GM18505 (cell line): ENCODE data around the gene PIGR.

Experiments
- ATAC-seq: cut with Tn5 transposase; IDR thresholded peaks from one replicate; pipeline ENCODE4 v1.9.1; 2021; ENCODE audit not compliant: unreplicated experiment
- POLR2A ChIP-seq: IDR thresholded peaks from 4 replicates; pipeline ENCODE4 v1.6.1; 2011; ENCODE audit warnings: borderline replicate concordance; ENCODE audit not compliant: insufficient read depth, insufficient read length; ENCODE audit errors: extremely low read depth

Gene PIGR

GRCh38 chr1:206969090-206969489 is 22.8 kb upstream of the PIGR start:
- no peak for ATAC-seq
- no peak for TF ChIP-seq POLR2A

- no peak for TF ChIP-seq POLR2A
- ATAC-seq: no peak
Measured at GRCh38 chr1:206967096-206967849, 21.0 kb upstream of the PIGR start.

GRCh38 chr1:206965781-206966180 is 19.5 kb upstream of the PIGR start:
- TF ChIP-seq POLR2A: no peak
- ATAC-seq: no peak

- no peak for TF ChIP-seq POLR2A
- ATAC-seq: no peak
Measured at GRCh38 chr1:206963740-206964139, 17.5 kb upstream of the PIGR start.

GRCh38 chr1:206963119-206963712 is 16.9 kb upstream of the PIGR start:
- ATAC-seq: no peak

GRCh38 chr1:206962272-206962671 is 16.0 kb upstream of the PIGR start:
- no peak for TF ChIP-seq POLR2A
- ATAC-seq: no peak

More at GRCh38 chr1:206963119-206963712, 16.9 kb upstream of the PIGR start:
- TF ChIP-seq POLR2A: no peak

GRCh38 chr1:206961668-206962067 is 15.4 kb upstream of the PIGR start:
- ATAC-seq: no peak
- TF ChIP-seq POLR2A: no peak

- no peak for ATAC-seq
- TF ChIP-seq POLR2A: no peak
Measured at GRCh38 chr1:206960676-206961386, 14.6 kb upstream of the PIGR start.

GRCh38 chr1:206958144-206958543 is 11.9 kb upstream of the PIGR start:
- ATAC-seq: no peak
- TF ChIP-seq POLR2A: no peak

GRCh38 chr1:206957639-206958038 is 11.4 kb upstream of the PIGR start:
- no peak for TF ChIP-seq POLR2A
- no peak for ATAC-seq

GRCh38 chr1:206955476-206956451 is 9.5 kb upstream of the PIGR start:
- no peak for ATAC-seq
- no peak for TF ChIP-seq POLR2A

GRCh38 chr1:206954459-206955342 is 8.4 kb upstream of the PIGR start:
- ATAC-seq: no peak
- TF ChIP-seq POLR2A: no peak

- TF ChIP-seq POLR2A: no peak
- ATAC-seq: no peak
Measured at GRCh38 chr1:206953626-206954025, 7.4 kb upstream of the PIGR start.

GRCh38 chr1:206953126-206953525 is 6.9 kb upstream of the PIGR start:
- TF ChIP-seq POLR2A: no peak
- no peak for ATAC-seq
